Amniotic stem cell (primary cell): ENCODE results near the gene C5.

ENCODE experiments used
- DNase-seq: peaks from one replicate; lab custom pipeline; 2025; lab: John Stamatoyannopoulos, UW

C5 gene

GRCh38 chr9:120941046-120941770, 108.9 kb downstream of the C5 start:
- no peak for DNase-seq

- DNase-seq = no peak
Observed at GRCh38 chr9:120940573-120940972, 109.5 kb downstream of the C5 start.

DNA sequence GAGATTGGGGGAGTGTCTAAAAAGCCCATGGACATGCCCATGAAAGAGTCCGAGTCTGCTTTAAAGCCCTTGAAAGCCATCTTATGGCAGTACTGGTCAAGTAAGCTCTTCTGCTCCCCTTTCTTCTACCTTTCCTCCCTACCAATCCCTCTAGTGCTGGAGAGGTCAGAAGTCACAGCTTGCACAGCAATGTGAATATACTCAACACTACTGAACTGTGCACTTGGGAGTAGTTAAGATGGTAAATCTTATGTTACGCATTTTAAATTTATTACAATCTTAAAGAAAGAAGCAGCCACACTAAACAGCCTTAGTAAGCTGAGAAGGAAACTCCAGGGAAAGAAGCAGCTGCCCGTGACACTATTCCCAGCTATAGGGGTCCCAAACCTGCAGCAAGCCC, 111.2 kb downstream of the C5 start:
- no peak for DNase-seq

DNA sequence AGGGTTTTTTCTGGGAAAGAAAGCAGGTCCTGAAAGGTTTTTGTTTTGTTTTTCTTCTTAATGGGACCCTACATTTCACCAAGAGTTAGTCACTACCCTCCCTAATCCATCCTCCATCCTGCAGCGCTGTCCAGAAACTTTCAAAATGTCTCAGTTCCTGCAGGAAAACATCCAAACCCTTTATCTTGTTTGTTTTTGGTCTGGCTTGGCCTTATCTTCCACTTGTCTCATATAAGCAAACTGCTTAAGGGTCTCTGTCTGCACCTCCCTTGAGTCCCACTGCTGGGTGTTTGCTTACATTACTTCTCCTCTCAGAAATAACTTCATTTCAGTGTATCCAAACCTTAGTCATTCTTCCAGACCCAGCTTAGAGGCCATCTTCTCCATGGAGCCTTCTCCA, 112.5 kb downstream of the C5 start:
- peak; percentile 41 for DNase-seq

DNA sequence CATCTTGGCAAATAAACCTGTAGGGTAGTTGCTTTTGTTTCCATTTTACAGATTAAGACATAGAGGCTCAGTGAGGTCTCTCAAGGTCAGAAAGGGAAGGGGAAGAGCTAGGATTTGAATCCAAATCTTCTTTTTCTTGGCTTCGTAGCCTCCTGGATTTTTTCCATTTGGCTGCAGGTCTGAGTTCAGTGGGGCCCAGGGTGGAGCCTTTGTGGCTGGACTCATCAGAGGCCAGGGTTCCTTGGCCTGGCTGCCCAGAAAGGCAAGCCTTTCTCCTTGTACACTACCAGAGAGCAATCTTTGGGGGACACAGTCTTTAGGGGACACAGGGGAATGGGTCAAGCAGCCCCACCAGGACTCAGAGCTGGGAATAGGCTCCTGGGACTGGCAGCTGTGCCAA, 112.9 kb downstream of the C5 start:
- DNase-seq = no peak

DNA sequence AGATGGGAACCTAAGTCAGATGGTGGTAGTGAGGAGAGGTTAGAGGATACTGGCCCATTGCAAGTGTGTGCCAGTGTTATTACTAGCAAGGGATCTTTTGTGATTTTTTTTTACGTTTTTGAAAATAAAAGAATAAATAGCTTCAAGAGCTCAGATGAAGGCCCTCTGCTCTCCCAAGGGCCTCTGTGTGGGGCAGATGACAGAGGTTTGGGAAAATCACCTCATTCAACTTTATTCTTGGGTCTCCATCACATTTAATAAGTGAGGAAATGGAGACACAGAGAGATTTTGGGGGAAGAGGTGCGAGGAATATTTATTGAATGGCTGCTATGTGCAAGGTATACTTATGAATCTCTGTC, 113.3 kb downstream of the C5 start:
- no peak for DNase-seq

DNA sequence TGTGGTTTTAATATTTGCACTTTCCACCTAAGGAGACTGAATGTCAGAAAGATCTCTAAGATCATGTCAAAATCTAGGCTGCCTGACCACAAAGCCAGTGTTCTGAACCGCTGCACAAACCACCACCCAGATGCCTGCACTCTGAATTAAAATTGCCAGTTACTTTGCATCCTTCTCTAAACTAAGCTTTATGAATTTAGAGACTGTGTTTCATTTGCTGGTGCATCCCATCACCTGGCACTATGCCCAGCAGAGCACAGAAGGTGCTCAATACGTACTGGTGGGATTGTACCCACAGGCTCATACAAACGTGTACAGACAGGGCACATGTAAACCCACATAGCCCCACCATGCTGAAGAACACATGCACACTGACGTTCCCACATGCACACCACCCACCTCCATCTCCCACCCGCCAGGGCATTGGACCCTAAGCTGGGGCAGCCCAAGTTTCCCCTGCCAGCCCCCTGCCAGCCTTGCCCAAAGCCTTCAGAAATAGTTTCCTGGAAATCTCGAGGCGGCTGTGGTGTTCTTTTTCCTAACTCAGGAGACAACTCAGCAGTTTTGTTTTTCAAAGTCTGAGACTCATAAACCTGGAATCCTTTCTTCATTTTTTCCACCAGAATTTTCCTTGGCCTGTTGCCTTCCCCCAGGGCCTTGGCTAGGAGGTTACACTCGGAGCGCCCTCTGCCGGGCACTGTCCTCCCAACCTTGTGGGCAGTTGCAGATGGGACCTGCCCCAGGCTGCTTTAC, 113.9 kb downstream of the C5 start:
- peak; percentile 93 for DNase-seq

DNA sequence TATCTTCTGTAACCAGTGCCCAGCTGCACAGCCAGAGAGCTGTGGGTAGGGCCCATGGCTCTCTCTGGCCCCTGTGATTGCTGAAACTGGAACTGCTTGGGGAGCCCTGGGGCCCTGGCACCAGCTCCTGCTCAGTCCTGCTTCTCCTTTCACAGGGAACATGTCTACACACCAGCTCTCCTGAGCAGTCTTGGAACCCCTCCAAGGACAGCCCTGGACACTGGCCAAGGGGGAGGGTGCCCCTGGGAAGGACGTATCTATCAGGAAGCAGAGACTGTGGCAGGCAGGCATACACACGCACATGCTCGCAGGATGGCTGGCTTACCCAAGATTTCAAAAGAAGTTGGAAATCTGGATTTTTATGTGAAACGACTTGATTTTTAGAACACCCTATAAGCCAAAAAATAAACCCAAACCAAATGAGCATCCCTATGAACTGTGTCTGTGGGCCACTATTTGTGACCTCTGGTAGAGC, 114.7 kb downstream of the C5 start:
- DNase-seq = peak; percentile 67

- no peak for DNase-seq
Observed at GRCh38 chr9:120934281-120934680, 115.8 kb downstream of the C5 start.

GRCh38 chr9:120933310-120934055, 116.6 kb downstream of the C5 start:
- no peak for DNase-seq

- DNase-seq = no peak
Observed at GRCh38 chr9:120932086-120932823, 117.8 kb downstream of the C5 start.

DNA sequence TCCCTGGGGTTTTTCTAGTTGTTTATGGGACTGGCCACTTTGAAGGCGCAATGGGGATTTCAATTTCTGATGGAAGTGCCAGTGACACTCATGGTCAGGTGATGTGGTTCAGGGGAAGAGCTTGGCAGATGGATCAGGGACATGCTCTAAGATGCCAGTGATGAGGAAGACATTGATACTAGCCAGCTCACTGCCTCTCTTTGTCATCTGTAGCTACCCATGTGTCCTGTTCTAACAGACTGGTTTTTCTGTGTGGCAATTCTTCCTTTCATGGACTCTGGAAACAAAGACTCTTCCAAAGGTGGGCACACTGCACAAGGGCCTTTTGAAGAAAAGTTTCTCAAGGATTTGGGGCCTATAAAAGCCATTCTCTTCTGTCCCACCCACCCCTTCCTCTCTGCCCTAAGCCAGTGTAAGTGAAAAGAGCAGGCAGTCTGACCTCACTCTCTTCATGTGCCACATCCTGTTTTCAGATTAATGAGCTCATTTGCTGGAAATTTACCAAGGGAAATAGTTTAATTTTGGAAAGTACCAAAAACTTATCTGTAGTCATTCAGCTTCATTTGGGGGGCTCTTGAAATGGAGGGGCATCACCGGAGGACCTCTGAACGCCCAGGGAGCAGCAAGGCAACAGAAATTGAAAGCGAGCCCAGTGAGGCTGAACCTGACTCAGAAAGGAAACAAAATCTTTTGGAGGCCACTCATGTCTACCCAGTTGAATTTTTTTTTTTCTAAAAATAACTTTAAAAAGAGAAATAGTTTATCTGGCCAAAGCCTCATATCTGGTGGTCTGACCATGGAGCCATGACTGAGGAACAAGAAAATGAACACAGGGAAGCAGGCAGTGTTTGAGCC, 118.6 kb downstream of the C5 start:
- DNase-seq = no peak

- DNase-seq = no peak
Observed at GRCh38 chr9:120929229-120929791, 120.8 kb downstream of the C5 start.

DNA sequence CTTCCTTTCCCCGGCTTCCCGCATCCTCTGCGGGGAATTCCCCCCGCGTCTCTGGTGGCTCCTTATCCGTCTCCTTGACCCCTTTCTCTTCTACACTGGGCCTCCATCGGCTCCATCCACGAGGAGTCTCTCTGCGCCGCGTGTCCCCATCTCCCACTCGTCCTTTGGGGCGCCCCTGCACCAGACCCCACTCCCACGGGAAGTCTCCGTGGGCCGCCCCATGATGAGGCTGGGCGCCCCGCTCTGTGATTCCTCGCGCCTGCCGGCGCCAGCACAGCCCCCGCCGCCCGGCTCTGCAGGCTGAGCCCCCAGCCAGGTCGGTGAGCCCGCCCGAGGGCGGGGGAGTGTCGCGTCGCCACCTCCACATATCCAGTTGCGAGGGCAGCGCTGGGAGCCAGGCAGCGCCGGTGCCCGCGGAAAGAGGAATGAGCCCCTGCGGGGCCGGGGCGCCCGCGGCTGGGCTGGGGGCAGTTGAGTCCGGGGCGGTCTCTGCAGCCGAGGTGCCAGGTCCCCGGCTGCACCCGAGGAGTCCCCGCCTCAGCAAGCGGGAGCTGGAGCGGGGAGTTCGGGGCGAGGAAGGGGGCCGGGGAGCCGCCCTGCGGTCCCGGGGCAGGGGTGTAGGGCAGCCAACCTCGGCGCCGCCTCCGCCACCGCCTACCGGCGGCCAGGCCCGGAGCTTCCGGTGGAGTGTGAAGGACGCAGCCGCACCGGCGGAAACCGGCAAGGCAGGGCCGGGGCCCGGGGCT, 121.4 kb downstream of the C5 start:
- DNase-seq = no peak

GRCh38 chr9:120928015-120928482, 122.0 kb downstream of the C5 start:
- no peak for DNase-seq

GRCh38 chr9:120927269-120928014, 122.6 kb downstream of the C5 start:
- no peak for DNase-seq

DNA sequence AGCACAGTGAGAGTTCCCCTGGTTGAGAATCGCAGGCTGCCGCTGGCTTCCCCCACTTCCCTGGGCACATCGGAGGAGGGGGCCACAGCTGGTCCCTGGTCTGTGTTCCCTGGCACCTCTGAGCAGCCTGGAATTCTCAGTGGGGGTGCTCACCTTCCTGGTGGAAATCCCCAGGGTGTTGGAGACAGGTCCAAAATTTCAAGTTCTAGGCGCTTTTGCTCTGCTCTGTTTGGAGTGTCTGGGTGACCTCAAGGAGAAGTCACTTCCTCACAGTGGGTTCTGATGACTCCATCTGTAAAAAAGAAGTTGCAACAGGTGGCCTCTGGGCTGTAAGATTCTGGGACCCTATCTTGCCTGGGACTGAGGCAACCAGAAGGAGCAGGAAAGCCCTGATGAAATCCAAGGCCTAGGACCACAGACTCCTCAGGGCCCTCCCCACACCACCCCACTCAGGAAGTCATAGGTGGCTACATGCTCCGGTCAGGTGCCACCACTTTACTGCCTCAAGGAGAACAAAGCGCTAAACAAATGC, 123.6 kb downstream of the C5 start, which contains the start of gene TRAF1:
TRAF1 (minus strand) TSS at position 400 of the 532 bp plus-strand sequence. CDS start 721 bp downstream, outside the sequence.
- DNase-seq = no peak

GRCh38 chr9:120925535-120926396, 124.3 kb downstream of the C5 start:
- DNase-seq = peak; percentile 89
